ENCODE data around the gene PTGDR2.

PTGDR2 gene

GRCh38 chr11:60842668-60843600 lies 12.8 kb downstream of the PTGDR2 start:
- peak overlapping the region; percentile 1 for H3K27ac ChIP-seq (ENCODE audit: low read length)

DNA sequence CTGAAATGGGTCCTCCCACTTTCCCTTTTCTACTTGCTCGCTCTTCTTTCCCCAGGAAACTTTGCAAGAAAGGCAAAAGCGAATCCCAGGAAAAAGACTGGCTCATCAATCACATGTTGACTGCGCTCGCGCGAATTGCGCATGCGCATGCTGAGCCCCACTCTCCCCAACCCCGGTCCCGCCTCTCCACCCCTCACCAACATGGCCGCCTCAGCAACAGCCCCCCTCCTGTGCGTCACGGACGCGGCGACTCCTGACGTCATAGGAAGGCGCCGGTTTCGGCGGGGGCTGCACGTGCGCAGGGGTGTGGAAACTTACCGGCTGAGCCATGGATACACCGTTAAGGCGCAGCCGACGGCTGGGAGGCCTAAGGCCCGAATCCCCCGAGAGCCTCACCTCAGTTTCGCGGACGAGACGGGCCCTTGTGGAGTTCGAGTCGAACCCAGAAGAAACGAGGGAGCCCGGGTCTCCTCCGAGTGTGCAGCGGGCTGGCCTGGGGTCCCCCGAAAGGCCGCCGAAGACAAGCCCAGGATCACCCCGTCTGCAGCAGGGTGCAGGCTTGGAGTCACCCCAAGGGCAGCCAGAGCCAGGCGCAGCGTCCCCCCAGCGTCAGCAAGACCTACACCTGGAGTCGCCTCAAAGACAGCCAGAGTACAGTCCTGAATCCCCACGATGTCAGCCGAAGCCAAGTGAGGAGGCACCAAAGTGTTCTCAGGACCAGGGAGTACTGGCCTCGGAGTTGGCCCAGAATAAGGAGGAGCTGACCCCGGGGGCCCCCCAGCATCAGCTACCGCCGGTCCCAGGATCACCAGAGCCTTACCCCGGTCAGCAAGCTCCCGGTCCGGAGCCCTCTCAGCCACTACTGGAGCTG lies 13.7 kb downstream of the PTGDR2 start, which contains the start of gene CCDC86:
TSS of gene CCDC86 (plus strand) at position 317 of the 871 bp plus-strand sequence. CDS start at position 329, 12 bp downstream.
- peaks cover 14% of the 10 kb centered on the region; the same call in 1 of the 2 replicates for H3K36me3 ChIP-seq (ENCODE audit: insufficient read depth, low read depth, low read length)
- H3K4me3 ChIP-seq (ENCODE audit: low read length): peak within 1 kb of the TSS; percentile 97
- H3K27ac ChIP-seq (ENCODE audit: low read length): peak within 1 kb of the TSS; percentile 59
- H3K9ac ChIP-seq (ENCODE audit: low read depth, low read length): peak within 1 kb of the TSS; percentile 88
- no peaks in the 10 kb centered on the region for H3K9me3 ChIP-seq (ENCODE audit: insufficient read depth, low read depth, low read length)
- H3K4me1 ChIP-seq (ENCODE audit: insufficient read depth, low read length): peaks cover 14% of the 10 kb centered on the region
- H3K27me3 ChIP-seq (ENCODE audit: insufficient read depth, low read length): no peaks in the 10 kb centered on the region

More at GRCh38 chr11:60842668-60843600, 12.8 kb downstream of the PTGDR2 start:
- Histone ChIP-seq H3K9me3 (ENCODE audit: insufficient read depth, low read depth, low read length) (no peaks in the 10 kb centered on the region), H3K9ac (ENCODE audit: low read depth, low read length) (peak overlapping the region; percentile 88), H3K27me3 (ENCODE audit: insufficient read depth, low read length) (no peaks in the 10 kb centered on the region), H3K4me1 (ENCODE audit: insufficient read depth, low read length) (peaks cover 14% of the 10 kb centered on the region), H3K4me3 (ENCODE audit: low read length) (peak overlapping the region; percentile 97), H3K36me3 (ENCODE audit: insufficient read depth, low read depth, low read length) (peaks cover 22% of the 10 kb centered on the region; the same call in 1 of the 2 replicates)

- Histone ChIP-seq H3K9ac (ENCODE audit: low read depth, low read length) (peak overlapping the region; percentile 88; the same call in 1 of the 2 replicates), H3K4me3 (ENCODE audit: low read length) (peak overlapping the region; percentile 97), H3K9me3 (ENCODE audit: insufficient read depth, low read depth, low read length) (no peaks in the 10 kb centered on the region), H3K27ac (ENCODE audit: low read length) (peak overlapping the region; percentile 59), H3K27me3 (ENCODE audit: insufficient read depth, low read length) (no peaks in the 10 kb centered on the region), H3K36me3 (ENCODE audit: insufficient read depth, low read depth, low read length) (peaks cover 14% of the 10 kb centered on the region; the same call in 1 of the 2 replicates), H3K4me1 (ENCODE audit: insufficient read depth, low read length) (peaks cover 14% of the 10 kb centered on the region)
Observed at GRCh38 chr11:60840470-60841430, 15.0 kb downstream of the PTGDR2 start.

DNA sequence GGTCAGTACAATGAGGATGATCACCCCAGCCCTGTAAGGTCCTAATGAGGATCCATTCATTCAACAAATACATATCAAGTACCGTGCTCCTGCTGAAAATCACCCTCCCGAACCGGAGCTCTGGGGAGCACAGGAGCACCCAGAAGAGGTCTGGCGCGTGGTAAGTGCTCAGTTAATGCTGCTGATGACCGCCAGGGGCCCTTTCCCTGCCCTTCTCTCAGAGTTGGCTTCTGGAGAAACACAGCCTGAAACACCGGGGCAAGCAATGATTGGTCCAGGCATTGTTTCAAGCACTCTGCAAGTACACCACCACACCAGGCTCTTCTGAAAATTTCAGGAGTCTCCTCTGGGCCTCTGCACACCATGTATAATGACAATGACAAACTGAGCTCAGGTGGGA lies 17.6 kb downstream of the PTGDR2 start:
- Histone ChIP-seq H3K27ac (ENCODE audit: low read length) (no peak overlapping the region), H3K27me3 (ENCODE audit: insufficient read depth, low read length) (peaks cover 7% of the 10 kb centered on the region), H3K36me3 (ENCODE audit: insufficient read depth, low read depth, low read length) (no peaks in the 10 kb centered on the region), H3K4me1 (ENCODE audit: insufficient read depth, low read length) (peaks cover 6% of the 10 kb centered on the region), H3K9me3 (ENCODE audit: insufficient read depth, low read depth, low read length) (no peaks in the 10 kb centered on the region), H3K9ac (ENCODE audit: low read depth, low read length) (no peak overlapping the region), H3K4me3 (ENCODE audit: low read length) (no peak overlapping the region)

DNA sequence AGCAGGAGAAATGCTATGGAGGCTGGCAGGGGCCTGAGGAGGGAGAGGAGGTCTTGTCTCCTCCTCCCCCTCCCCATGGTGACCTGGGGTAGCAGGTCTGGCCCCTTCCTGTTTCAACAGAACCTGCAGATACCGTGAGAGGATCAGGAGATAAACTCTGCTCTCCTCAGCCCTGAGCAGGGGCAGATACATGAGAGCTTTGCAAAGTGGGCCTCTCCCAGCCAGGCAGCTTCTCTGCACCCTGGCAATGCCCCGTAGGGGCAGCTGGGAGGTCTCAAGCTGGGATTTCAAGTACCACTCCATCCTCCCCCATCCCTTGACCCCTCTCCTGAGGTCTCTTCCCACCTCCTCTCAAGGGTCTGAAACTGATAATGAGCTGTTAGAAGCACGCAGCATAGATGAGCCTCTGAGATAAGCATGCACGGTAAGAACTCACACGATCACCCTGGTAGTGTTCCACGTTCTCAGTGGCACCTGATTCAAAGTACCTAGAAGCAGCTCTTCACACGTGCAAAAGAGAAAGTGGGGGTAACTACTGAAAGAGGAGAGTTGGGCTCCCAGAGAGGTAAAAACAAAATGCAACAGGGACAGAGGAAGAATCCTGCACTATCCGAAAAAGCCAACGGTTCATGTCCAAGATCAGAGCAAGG lies 18.8 kb downstream of the PTGDR2 start:
- H3K27ac ChIP-seq (ENCODE audit: low read length): no peak overlapping the region
- no peaks in the 10 kb centered on the region for H3K36me3 ChIP-seq (ENCODE audit: insufficient read depth, low read depth, low read length)
- peaks cover 6% of the 10 kb centered on the region for H3K4me1 ChIP-seq (ENCODE audit: insufficient read depth, low read length)
- no peak overlapping the region for H3K4me3 ChIP-seq (ENCODE audit: low read length)
- no peak overlapping the region for H3K9ac ChIP-seq (ENCODE audit: low read depth, low read length)
- H3K9me3 ChIP-seq (ENCODE audit: insufficient read depth, low read depth, low read length): no peaks in the 10 kb centered on the region
- peaks cover 17% of the 10 kb centered on the region for H3K27me3 ChIP-seq (ENCODE audit: insufficient read depth, low read length)

DNA sequence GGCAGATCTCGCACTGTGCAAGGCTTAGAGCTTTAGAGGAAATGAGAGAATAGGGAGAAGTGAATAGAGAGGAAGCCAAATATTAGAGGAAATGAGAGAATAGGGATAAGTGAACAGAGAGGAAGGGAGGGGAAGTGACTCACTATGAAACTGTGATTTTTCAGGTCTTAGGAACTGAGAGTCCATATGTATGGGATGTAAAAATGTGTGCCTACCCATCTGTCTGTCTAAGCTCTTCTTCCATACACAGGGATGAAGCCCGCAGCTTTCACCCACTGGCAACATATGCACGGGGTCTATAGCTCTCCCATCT lies 20.3 kb downstream of the PTGDR2 start:
- no peak overlapping the region for H3K4me3 ChIP-seq (ENCODE audit: low read length)
- H3K36me3 ChIP-seq (ENCODE audit: insufficient read depth, low read depth, low read length): no peaks in the 10 kb centered on the region
- H3K27me3 ChIP-seq (ENCODE audit: insufficient read depth, low read length): peaks cover 20% of the 10 kb centered on the region
- no peak overlapping the region for H3K9ac ChIP-seq (ENCODE audit: low read depth, low read length)
- no peak overlapping the region for H3K27ac ChIP-seq (ENCODE audit: low read length)
- no peaks in the 10 kb centered on the region for H3K9me3 ChIP-seq (ENCODE audit: insufficient read depth, low read depth, low read length)
- H3K4me1 ChIP-seq (ENCODE audit: insufficient read depth, low read length): no peaks in the 10 kb centered on the region

DNA sequence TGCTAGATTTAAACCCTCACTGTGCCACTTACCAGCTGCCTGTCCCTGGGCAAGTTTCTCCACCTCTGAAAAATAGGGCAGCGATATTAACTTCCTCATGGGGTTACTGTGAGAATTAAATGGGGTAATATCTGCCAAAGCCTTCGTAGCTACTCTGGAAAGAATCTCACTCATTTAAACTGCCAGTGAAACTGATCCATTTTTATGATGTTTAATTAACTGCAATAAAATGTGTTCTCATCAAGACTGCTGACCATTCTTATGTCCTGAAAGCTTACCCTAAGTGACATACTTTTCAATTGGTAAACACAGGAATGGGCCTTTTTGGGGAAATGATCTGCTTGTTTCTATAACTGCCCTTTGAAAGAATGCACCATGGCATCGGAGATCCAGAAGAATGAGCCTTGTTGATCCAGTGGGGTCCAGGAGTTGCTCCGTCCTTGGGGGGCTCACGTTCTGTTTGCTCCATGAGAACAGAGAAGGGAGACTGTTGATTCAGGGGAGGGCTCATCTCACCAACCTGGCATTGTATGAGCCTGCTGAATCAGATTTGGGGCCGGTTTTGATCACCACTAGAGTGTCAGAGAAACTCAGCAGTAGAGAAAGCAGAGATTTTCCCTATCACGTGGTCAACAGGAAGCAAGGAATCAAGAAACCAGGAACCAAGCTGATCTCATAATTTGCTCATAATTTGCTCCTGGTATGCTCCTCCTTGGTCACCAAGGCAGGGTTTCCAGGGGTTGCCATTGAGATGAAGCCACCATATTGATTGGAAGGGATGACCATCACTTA lies 20.8 kb downstream of the PTGDR2 start:
- H3K36me3 ChIP-seq (ENCODE audit: insufficient read depth, low read depth, low read length): no peaks in the 10 kb centered on the region
- H3K9me3 ChIP-seq (ENCODE audit: insufficient read depth, low read depth, low read length): no peaks in the 10 kb centered on the region
- peaks cover 20% of the 10 kb centered on the region for H3K27me3 ChIP-seq (ENCODE audit: insufficient read depth, low read length)
- H3K27ac ChIP-seq (ENCODE audit: low read length): no peak overlapping the region
- no peak overlapping the region for H3K9ac ChIP-seq (ENCODE audit: low read depth, low read length)
- no peak overlapping the region for H3K4me3 ChIP-seq (ENCODE audit: low read length)
- H3K4me1 ChIP-seq (ENCODE audit: insufficient read depth, low read length): no peaks in the 10 kb centered on the region

DNA sequence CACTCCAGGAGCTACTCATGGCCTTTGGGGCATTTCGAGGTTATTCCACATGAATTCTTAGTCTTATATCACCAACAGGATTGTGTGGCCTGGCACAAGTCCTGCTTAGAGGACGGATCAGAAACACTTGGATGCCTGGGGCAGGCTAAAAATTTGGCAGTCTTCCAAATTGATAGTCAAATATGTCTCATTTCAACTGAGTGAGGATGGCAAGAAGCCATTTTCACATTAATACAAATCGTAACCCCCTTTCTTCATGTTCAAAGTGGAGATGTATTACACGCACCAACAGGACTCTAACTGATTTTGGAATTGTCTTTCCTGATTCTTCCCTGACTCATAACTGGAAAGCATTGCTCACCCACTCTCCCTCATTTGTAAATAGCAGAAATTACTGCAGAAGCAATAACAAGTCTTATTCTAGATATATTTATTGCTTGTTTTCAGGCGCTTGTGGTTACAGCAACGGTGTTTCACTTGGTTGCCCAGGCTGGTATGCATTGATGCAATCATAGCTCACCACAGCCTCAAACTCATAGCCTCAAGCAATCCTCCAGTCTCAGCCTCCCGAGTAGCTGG lies 24.2 kb downstream of the PTGDR2 start:
- Histone ChIP-seq H3K27me3 (ENCODE audit: insufficient read depth, low read length) (peaks cover 20% of the 10 kb centered on the region), H3K4me1 (ENCODE audit: insufficient read depth, low read length) (no peaks in the 10 kb centered on the region), H3K9ac (ENCODE audit: low read depth, low read length) (no peak overlapping the region), H3K4me3 (ENCODE audit: low read length) (no peak overlapping the region), H3K9me3 (ENCODE audit: insufficient read depth, low read depth, low read length) (no peaks in the 10 kb centered on the region), H3K27ac (ENCODE audit: low read length) (no peak overlapping the region), H3K36me3 (ENCODE audit: insufficient read depth, low read depth, low read length) (no peaks in the 10 kb centered on the region)

DNA sequence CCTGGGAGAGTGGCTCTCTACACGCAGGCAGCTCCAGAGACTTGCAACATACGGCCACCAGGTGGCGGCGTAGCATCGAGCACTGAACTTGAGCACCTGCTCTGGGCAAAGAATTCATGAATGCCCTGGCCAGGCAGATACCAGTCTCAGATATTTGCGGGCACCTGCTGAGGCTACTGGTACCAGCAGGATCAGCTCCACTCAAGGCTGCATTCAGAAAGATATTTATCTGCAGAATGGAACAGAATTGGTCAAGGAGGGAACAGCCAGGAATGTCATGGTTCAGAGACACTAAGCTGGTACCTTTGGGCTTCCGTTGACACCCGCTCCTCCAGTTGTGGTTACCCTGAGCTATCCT lies 24.6 kb downstream of the PTGDR2 start:
- Histone ChIP-seq H3K9me3 (ENCODE audit: insufficient read depth, low read depth, low read length) (no peaks in the 10 kb centered on the region), H3K4me3 (ENCODE audit: low read length) (no peak overlapping the region), H3K27me3 (ENCODE audit: insufficient read depth, low read length) (peaks cover 20% of the 10 kb centered on the region), H3K36me3 (ENCODE audit: insufficient read depth, low read depth, low read length) (no peaks in the 10 kb centered on the region), H3K27ac (ENCODE audit: low read length) (no peak overlapping the region), H3K9ac (ENCODE audit: low read depth, low read length) (no peak overlapping the region), H3K4me1 (ENCODE audit: insufficient read depth, low read length) (no peaks in the 10 kb centered on the region)

Measured in iPS-20b (cell line).